HUDEP-2 (cell line): ENCODE results near the gene KIF24.
"Not testable (repeated sequence)": the region's sequence is repeated elsewhere in the genome, so short reads cannot be mapped to it uniquely, and the experiment has no call there.

Experiments used
- DNase-seq, 76 experiments: peaks; one replicate each; lab custom pipeline; 2025; ENCODE audit not compliant: unreplicated experiment in 76 of 76; lab: John Stamatoyannopoulos, UW

The KIF24 gene, protein sequence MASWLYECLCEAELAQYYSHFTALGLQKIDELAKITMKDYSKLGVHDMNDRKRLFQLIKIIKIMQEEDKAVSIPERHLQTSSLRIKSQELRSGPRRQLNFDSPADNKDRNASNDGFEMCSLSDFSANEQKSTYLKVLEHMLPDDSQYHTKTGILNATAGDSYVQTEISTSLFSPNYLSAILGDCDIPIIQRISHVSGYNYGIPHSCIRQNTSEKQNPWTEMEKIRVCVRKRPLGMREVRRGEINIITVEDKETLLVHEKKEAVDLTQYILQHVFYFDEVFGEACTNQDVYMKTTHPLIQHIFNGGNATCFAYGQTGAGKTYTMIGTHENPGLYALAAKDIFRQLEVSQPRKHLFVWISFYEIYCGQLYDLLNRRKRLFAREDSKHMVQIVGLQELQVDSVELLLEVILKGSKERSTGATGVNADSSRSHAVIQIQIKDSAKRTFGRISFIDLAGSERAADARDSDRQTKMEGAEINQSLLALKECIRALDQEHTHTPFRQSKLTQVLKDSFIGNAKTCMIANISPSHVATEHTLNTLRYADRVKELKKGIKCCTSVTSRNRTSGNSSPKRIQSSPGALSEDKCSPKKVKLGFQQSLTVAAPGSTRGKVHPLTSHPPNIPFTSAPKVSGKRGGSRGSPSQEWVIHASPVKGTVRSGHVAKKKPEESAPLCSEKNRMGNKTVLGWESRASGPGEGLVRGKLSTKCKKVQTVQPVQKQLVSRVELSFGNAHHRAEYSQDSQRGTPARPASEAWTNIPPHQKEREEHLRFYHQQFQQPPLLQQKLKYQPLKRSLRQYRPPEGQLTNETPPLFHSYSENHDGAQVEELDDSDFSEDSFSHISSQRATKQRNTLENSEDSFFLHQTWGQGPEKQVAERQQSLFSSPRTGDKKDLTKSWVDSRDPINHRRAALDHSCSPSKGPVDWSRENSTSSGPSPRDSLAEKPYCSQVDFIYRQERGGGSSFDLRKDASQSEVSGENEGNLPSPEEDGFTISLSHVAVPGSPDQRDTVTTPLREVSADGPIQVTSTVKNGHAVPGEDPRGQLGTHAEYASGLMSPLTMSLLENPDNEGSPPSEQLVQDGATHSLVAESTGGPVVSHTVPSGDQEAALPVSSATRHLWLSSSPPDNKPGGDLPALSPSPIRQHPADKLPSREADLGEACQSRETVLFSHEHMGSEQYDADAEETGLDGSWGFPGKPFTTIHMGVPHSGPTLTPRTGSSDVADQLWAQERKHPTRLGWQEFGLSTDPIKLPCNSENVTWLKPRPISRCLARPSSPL (N-terminal part only)

DNA sequence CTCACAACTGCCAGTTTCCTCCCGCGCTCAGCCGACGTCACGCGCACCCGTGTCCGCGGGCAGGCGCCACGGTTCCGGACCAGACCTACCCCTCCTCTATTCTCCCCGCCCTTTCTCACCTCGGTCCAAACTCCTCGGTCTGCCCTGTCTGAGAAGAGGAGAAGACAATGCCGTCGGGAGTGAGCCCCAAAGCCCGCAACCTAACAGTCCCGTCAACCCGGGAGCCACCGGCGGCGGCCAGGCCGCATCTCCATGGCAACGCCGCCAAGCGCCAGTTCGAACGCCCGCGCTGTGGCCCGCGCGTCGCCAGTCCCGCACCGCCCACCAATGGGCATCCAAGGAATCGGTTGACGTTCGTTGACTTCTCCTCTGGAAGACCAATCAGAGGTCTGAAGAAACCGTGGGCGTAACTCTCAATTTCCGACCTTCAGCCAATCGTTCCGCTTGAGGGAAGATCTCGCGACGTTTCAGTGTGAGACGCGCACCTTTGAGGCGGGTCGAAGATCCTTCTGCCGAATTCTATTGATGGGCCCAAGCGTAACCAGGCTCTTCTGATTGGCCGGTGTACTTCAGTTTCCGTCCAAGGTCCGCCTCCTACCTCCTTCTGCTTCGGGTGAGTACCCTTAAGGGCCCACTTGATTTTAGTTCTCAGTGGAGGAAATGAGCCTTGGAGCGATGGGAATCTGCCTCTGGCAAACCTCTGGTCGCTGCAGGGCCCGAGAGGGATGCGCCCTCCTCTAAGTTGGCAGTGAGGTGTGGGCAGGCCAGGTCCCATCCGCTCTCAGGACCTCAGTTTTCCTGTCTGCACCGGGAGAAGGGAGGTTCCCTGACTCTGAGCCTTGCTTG lies at the start of gene KIF24, which contains the start of gene NUDT2:
Gene KIF24, minus strand, starts transcription at position 282 of the 846 bp plus-strand sequence. CDS start 17,922 bp downstream, outside the sequence.
Gene NUDT2, plus strand, starts transcription at position 583 of the 846 bp plus-strand sequence. CDS start 9,471 bp downstream, outside the sequence.
- DNase-seq, result peak; percentile 21 to 99 (median 97)

GRCh38 chr9:34378376-34379060 lies 49.5 kb upstream of the KIF24 start:
- DNase-seq, result no peak

DNA sequence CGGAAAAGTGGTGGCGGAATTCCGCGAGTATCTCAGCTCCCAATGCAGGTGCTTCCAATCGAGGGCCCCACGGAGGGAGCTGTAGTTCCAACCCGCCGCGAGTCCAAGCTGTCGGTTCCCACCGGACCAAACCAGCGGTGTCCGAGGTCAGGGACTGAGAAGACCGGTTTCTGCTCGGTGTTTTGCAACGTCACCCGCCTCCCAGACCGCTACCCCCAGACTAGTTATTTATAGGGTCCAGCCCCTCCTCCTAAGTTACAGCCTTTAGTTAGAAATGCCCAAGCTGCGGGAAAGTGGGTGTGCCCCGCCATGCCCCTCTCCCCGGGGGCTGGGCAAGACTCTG lies 48.3 kb upstream of the KIF24 start:
- DNase-seq, result no peak

- peak in 75 of 76 experiments; percentile 8 to 96 (median 91) for DNase-seq
Observed at GRCh38 chr9:34376596-34377403, 47.7 kb upstream of the KIF24 start, which contains the start of gene MYORG. MYORG (minus strand) TSS chr9:34376898; CDS start chr9:34372943, 3,955 bp downstream.

GRCh38 chr9:34375901-34376595 lies 47.0 kb upstream of the KIF24 start:
- DNase-seq, result peak in 20 of 76 experiments; percentile 4 to 30 (median 16)

GRCh38 chr9:34374905-34375552 lies 46.0 kb upstream of the KIF24 start:
- no peak for DNase-seq

DNA sequence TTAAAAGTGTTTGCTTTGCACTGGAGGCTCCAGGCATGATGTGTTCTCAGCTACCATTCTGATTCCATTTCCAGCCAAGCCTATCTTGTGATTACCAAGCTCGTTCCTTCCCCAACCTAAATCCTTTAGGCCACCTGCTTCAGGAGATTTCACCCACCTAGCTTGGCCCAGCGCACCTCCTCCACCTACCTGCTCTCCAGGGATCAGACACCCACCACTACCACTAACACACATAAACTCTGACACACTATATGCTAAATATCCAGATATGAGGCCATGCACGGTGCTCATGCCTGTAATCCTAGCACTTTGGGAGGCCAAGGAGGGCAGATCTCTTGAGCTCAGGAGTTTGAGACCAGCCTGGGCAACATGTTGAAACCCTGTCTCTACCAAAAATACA lies 45.3 kb upstream of the KIF24 start:
- DNase-seq, result no peak

GRCh38 chr9:34373749-34374148 lies 44.7 kb upstream of the KIF24 start:
- DNase-seq, result no peak

GRCh38 chr9:34372467-34373011 lies 43.5 kb upstream of the KIF24 start:
- DNase-seq, result no peak

GRCh38 chr9:34371886-34372466 lies 42.9 kb upstream of the KIF24 start:
- DNase-seq, result no peak

DNA sequence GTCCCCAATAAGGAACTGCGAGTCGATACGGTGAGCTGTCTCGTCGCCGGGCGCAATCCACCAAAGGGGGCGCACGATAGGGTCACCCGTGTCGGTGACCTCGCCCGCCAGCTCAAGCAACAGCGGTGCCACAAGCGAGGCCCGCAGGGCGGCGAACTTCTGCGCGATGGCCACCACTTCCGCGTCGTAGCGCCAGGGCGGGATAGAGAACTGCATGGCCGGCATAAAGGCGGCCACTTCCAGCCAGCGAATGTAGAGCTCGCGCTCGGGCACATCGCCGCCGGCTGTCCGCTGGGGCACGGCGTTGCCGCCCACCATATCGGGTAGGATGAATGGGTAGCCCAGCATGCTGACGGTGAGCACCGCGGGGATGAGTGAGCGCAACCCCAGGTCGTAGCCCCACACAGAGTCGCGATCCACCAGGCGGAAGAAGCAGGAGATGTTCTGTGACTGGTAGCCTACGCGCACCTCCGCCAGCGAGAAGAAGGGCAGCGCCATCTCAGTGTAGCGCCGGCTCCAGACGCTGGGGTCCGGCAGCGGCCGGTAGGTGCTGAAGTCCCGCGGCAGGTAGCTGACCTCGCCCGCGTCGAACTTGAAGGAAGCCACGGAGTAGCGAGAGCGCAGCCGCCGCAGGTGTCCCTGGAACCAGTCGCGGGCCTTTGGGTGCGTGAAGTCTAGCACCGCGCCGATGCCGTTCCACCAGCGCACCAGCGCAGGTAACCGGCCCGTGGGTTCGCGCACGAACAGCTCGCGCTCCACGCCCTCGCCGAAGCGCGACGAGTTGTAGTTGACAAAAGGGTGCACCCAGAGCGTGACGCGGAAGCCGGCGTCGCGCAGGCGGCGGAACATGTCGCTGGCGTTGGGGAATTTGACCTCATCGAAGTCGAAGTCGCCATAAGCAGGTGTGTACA lies 42.2 kb upstream of the KIF24 start:
- DNase-seq, result no peak

GRCh38 chr9:34370335-34370969 lies 41.4 kb upstream of the KIF24 start:
- no peak for DNase-seq

DNA sequence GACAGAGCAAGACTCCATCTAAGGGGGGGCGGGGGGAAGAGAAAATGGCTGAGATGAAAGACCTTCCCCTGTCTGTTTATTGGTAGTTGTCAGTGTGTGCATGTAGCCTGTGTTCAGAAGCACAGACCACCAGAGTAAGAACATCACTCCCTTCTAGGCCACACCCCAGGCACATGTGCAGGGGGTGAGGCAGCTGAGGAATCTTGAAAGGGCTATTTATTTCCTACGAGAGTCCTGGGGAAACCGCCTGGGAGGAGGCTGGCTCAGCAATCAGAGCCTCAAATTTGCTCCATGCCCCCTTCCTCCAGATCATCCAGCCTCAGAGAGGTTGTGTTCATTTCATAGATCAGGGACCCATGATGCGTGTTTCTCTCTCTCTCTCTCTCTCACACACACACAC lies 40.6 kb upstream of the KIF24 start:
- DNase-seq, result no peak

- not testable (repeated sequence) for DNase-seq
Observed at GRCh38 chr9:34368796-34369195, 39.7 kb upstream of the KIF24 start.
